DMS 273 (cell line): ENCODE measurements around the gene NSD2.
"Not testable (repeated sequence)": the region's sequence is repeated elsewhere in the genome, so short reads cannot be mapped to it uniquely, and the experiment has no call there.

Source experiments
- DNase-seq: peaks from one replicate; lab custom pipeline; 2025; ENCODE audit not compliant: unreplicated experiment; lab: John Stamatoyannopoulos, UW

The NSD2 gene

GRCh38 chr4:1983053-1983845 lies 112.1 kb downstream of the NSD2 start:
- no peak for DNase-seq

GRCh38 chr4:1983846-1984405 lies 112.7 kb downstream of the NSD2 start:
- DNase-seq = no peak

DNA sequence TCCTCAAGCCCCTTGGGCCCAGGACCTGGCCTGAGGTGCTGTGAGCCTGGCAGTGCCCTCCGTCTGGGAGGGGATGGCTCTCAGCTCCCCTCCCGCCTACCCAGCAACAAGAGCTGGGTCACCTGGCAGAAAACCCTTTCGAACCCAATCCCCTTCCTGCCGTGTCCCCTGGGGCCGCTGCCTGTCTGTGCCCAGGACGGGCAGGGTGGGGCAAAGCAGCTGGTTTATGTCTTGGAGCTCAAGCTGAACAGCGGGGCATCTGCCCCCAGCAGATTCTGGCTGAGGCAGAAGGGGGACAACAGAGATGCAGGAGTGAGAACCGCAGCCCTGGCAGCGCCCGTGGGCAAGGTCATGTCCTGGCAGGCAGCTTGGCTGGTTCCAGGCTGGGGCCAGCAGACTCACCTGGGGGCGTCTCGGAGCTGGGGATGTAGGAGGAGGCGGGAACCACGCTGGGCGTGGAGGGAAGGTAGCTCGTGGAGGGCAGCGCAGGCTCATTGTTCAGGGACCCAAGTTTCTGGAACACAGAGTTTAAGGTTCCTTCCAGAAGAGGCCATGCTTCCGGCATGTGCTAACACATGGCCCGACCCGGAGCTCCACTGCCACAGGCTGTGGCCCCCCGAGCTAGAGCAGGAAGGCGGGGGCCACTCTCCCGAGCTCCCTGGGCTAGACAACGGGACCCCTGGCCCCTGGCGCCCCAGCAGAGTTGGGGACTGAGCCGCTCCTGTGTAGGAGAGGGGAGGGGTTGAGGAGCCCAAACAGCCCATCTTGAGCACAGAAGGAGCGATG lies 113.4 kb downstream of the NSD2 start:
- DNase-seq = peak; percentile 69

DNA sequence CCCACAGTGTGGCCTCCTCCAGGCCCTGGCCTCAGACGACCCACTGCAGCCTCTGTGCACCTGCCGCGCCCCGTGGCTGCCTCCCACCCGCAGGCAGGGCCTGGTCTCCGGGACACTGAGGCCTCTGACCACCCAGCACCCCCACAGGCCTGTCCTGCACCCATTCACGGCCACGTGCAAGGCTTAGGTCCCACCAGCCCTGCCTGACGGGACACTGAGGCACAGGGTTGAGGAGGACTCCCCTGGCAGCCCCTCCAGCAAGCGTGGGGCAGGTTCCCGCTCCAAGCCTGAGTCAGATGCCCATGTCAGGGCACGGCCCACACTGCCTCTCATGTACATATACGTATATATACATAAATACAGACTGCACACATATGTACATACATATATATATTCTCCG lies 114.1 kb downstream of the NSD2 start:
- DNase-seq = no peak

- no peak for DNase-seq
Observed at GRCh38 chr4:1985780-1986577, 114.8 kb downstream of the NSD2 start.

- no peak for DNase-seq
Observed at GRCh38 chr4:1986578-1987210, 115.5 kb downstream of the NSD2 start.

DNA sequence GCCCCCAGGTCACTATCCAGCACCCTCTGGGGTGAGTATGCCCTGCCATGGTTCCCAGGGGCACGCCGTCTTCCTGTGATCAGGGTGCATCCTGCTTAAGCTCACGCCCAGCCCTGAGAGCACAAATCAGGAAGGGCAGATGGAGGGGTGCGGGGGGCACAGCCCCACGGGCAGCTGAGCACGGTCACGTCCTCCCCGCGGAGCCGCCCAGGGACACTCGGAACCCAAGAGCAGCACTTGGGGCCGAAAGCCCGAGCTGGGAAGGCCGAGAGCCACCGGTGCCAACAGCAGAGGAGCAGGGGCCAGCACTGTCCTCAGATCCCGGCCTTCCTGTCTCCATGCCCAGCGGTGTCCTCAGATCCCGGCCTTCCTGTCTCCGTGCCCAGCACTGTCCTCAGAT lies 116.1 kb downstream of the NSD2 start:
- DNase-seq = no peak

DNA sequence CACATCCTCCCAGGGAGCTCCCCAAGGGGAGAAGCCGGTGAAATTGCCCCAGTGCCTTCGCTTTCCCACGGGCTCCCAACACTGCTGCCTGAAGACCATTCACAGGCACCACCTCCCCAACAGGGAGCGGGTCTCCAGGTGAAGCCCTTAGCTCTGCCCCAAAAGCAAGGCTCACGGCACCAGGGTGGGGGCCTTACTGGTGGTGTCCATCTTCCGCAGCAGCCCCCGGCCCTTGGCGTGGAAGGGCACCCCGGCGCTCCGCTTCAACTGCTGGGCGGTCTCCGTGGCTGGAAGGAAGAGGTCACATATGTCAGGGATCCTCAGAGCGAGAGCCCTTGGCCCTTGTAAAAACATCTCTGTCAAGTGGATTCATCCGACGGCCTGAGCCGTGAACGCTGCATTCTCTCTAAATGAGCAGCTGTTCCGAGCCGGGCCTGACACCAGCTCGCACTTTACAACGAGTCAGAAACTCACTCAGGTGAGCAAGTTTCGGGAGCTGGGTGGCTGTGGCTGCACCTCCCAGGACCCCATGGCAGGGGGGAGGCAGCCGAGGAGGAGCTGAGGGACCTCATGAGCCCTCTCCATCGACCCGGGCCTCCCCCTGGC lies 116.6 kb downstream of the NSD2 start:
- no peak for DNase-seq

DNA sequence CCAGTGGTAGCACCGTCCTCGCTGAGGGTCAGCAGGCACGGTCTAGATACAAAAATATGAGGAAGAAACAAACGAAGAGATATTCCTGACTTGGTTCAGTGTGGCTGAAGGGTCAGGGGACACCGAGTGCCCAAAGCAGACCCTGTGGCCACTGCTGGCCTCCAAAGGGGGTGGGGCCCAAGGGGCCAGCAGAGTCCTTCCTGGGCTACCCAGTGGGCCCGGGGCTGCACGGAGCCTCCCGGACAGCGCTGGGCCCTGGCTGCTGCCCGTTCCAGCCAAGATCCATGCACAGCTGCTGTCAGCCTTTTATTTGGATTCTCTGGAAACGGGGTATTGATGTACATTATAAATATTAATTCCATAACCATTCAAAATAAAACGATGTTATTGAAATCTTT lies 117.1 kb downstream of the NSD2 start:
- DNase-seq = no peak

DNA sequence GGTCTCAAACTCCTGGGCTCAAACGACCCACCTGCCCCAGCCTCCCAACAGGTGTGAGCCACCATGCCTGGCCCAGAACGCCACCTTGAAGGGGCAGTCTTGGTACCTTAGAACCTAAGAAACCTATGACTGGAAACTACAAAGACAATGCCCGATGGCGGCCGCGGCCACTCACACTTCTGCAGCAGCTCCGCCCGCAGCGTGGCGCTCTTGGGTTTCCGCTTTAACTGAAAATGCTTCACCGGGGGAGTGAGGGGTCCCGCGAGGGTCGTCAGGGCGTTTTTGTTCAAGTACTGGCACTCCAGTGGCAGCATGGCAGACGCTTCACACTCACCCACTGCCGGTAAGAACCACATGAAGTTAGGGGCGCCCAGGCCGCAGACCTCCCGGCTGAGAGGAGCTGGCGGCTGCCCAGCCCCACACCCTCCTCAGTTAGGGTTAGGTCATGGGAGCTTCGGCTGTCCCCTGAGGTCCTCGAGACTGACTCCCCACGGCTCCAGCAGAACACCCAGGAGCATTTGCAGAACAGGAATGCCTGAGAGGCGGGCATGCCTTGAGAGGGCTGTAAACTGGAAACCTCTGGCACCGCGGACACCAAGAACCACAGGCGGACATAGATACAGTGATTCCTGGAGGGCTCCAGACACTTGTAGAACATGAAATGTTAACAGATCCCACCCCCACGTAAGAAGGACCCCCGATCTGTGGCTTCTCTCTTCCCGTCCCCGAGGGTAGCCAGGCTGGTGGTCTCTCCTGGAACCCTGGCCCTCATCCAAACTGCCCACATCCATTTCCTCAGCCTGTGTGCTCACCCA lies 118.5 kb downstream of the NSD2 start:
- no peak for DNase-seq

- DNase-seq = no peak
Observed at GRCh38 chr4:1990348-1990645, 119.1 kb downstream of the NSD2 start.

- no peak for DNase-seq
Observed at GRCh38 chr4:1990676-1991075, 119.5 kb downstream of the NSD2 start.

- no peak for DNase-seq
Observed at GRCh38 chr4:1991087-1991486, 119.9 kb downstream of the NSD2 start.

DNA sequence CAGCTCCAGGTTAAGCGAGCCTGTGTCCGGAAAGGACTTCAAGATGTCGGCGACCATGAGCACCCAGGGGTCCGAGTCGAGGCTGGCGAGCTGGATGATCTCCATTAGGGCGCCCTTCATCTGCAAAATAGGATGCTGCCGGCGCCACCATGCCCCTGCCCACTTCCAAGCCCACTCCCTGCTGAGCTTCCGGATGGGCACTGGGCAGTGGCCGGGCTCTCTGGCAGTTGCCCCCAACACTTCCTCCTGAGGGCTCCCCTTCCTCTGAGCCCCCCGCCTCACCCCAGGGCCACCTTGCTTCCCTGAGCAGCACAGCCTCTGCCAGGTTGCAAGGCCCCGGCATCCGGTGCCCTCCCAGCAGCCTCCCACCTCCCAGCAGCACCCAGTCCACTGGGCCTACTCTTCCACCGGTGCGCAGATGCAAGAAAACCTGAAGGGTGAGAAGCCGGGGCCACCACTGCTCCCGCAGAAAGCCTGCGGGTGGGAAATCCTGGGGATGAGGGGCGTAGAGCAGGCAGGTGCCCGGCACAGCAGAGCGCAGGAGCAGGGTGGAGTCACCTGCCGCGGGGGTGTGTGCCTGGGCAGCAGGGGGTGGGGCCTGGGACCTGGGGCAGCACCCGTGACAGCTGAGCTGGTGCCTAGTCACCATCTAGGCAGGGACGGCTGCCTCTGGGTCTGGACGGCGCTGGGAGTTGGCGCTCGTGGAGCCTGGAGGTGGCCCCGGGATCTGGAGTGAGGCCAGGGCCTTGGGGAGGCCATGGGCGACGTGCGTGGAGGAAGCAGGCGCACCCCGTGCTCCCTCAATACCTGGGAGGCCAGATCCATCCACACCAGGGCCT lies 120.6 kb downstream of the NSD2 start:
- no peak for DNase-seq

GRCh38 chr4:1992468-1993168 lies 121.4 kb downstream of the NSD2 start:
- no peak for DNase-seq

DNA sequence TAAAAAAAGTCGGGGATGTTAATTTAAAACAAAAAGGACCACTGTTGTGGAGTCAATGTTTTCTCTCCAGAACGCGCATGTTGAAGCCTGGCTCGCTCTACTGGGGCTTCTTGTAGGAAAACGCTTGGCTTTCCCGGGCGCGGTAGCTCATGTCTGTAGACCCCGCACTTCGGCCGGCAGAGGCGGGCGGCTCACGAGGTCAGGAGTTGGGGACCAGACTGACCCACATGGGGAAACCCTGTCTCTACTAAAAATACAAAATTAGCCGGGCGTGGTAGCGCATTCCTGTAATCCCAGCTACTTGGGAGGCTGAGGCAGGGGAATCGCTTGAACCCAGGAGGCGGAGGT lies 122.0 kb downstream of the NSD2 start:
- no peak for DNase-seq

GRCh38 chr4:1993718-1994516 lies 122.7 kb downstream of the NSD2 start:
- not testable (repeated sequence) for DNase-seq

- DNase-seq = no peak
Observed at GRCh38 chr4:1994938-1995337, 123.7 kb downstream of the NSD2 start.
